NT2/D1 (cell line): ENCODE results near the gene CD40.

Experiments
- SUZ12 ChIP-seq: IDR thresholded peaks from 2 replicates; pipeline ENCODE4 v1.6.1; 2011; ENCODE audit not compliant: insufficient read length, insufficient read depth; ENCODE audit errors: extremely low read depth
- YY1 ChIP-seq: IDR thresholded peaks from 2 replicates; pipeline ENCODE4 v1.6.1; 2011; ENCODE audit not compliant: insufficient read length, insufficient read depth
- ZNF274 ChIP-seq: IDR thresholded peaks from 2 replicates; pipeline ENCODE4 v1.6.1; 2011; ENCODE audit warnings: mild to moderate bottlenecking, low read depth, low read length

- TF ChIP-seq YY1 (no peak), ZNF274 (no peak), SUZ12 (no peak)
These were observed 8.4 kb downstream of the CD40 start for GRCh38 chr20:46126440-46127056.
